Kidney capillary endothelial cell (primary cell): Measurements from ENCODE around the gene U2AF1L4.
"Not testable (repeated sequence)": the region's sequence is repeated elsewhere in the genome, so short reads cannot be mapped to it uniquely, and the experiment has no call there.

ENCODE experiments used
- DNase-seq: peaks from one replicate; pipeline ENCODE4 v3.0.0-alpha.2; 2018; ENCODE audit warnings: low spot score

U2AF1L4 gene

GRCh38 chr19:35780717-35781116 lies 35.5 kb upstream of the U2AF1L4 start:
- DNase-seq: no peak

DNA sequence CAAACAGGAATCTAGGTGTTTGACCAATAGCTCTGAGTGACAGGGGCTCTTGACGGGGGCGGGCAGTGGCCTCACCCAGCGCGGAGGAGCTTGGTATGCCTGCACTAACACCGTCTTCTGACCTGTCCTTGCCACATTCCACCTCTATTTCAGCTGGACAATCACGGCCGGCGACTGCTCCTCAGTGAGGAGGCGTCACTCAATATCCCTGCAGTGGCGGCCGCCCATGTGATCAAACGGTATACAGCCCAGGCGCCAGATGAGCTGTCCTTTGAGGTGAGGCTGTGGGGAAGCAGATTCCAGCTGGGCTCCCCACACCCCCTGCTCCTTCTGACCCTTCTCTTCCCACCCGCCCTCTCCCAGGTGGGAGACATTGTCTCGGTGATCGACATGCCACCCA lies 34.8 kb upstream of the U2AF1L4 start:
- no peak for DNase-seq

DNA sequence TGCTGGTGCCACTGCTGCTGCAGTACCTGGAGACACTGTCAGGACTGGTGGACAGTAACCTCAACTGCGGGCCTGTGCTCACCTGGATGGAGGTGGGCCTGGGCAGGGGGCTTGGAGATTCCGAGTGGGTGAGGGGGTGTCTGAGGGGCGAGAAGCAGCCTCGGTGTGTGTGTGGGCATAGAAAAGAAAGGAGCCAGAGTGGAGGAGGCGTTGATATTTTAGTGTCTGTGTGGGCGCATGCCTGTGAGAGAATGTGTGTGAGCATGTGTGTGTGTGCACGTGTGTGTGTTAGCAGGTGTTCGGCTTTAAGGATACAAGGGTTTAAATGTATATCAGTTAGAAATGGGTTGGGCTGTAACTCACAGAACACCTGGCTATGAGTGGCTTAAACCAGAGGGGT lies 33.8 kb upstream of the U2AF1L4 start:
- DNase-seq: no peak

DNA sequence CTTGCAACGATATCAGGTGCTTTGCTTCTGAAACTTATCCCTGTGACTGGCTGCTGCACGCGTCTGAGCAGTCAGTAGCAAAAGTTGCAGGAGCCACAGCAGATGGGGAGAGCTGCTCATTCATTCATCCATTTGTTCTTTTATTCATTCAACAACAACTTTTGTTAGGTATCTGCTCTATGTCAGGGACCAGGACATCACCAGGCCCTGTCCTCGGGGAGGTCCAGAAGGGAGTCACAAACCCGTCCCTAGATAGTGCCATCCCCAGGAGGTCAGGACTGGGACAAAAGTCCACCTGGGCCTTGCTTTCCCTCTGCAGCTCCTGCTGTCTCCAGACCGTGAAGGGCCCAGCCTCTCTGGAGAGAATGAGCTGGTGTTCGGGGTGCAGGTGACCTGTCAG lies 32.7 kb upstream of the U2AF1L4 start:
- no peak for DNase-seq

GRCh38 chr19:35777086-35777841 lies 32.0 kb upstream of the U2AF1L4 start:
- DNase-seq: no peak

DNA sequence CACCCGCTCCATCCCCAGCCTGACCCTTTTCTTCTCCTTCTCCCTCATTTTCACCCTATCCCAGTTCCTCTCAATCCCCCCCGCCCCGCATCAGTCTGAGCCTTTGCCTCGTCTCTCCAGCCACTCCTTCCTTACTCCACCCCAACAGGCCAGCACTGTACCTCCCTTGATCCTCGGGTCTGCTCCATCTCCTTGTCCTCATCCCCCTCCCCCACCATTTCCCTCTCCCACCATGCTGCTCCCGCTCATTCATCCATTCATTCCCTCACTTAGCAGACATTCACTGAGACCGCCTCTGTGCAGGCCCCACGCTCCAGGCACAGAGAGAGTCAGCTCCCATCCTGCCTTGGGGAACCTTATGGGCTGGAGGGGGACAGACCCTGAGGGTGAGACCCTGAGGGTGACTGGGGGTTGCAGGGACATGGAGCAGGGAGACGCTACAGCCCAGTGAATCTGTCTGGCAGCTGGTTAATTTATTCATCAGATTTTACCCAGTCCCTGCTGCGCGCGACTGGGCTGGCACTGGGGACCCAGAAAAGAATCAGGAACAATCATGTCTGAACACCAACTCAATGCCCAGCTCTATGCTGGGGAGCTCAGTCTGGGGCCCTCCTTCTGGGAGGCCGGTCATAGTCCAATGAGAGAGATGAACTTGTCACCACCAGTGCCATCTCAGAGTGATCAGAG lies 31.0 kb upstream of the U2AF1L4 start:
- no peak for DNase-seq

GRCh38 chr19:35775298-35776101 lies 30.3 kb upstream of the U2AF1L4 start, which contains the start of gene ARHGAP33:
Gene ARHGAP33 (plus strand): TSS chr19:35775564. CDS start chr19:35775659, 95 bp downstream.
- peak; percentile 97 for DNase-seq

DNA sequence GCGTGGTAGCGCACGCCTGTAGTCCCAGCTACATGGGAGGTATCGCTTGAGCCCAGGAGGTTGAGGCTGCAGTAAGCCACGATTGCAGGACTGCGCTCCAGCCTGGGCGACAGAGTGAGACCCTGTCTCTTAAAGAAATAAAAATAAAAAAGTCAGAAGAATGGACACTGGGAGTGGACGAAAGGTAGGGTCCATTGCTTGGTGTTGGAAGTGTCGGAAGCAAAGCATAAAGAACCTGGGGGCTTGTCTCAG lies 29.8 kb upstream of the U2AF1L4 start:
- DNase-seq: no peak

DNA sequence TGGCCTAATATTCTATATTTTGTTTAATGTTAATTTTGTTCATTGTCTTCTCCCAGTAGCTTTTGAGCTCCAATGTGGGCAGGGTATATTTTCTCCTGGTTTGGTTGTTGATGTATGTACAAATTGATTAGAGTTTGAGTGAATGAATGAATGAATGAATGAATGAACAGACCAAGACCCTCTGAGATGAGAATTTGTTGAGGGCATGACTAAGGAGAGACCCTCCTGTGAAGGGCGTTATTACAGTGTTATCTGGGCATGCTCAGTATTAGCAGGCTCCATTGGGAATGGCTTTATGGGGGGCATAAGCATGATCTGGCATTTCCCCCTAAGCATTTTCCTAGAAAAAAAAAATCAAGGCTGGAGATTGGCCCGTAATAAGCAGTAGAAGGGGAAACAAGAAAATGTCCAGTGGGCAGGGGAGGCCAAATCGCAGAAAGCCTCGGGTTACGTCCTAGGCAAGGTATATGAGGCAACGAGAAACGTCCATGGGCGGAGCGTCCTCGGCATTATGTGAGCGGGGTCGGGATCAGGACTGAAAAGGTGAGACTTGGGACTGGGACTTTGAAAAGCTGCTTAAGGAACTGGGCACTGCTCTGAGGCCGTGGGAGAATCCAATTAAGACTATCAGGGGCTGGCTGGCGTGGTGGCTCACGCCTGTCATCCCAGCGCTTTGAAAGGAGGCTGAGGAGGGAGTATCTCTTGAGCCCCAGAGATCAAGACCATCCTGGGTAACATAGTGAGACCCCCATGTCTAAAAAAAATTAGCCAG lies 29.2 kb upstream of the U2AF1L4 start:
- DNase-seq: no peak

DNA sequence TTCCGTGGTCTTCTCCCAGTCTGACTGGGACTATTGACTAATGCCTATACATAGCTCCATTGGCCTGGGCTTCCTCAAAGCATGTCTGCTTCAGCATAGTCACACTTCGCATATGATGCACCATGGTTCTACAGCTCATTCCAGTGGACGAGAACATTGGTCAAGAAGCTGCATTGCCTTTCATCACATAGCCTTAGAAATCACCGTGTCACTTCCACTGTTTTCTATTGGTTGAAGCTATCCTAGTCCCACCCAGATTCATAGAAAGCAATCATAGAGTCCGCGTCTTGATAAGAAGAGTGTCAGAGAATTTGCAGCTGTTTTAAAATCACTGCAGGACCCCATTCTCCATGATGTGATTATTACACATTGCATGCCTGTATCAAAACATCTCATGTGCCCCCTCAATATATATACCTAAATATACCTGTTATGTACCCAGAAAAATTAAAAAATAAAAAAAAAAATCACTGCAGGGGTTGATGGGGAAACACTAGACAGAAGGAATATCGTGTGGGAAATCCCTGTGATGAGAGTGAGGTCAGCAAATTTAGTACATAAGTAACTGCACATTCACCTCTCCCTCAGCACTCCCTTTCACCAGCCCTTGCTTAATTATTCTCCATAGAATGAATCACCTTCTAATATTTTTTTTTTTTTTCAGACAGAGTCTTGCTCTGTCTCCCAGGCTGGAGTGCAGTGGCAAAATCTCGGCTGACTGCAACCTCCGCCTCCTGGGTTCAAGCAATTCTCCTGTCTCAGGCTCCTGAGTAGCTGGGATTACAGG lies 28.0 kb upstream of the U2AF1L4 start:
- no peak for DNase-seq

DNA sequence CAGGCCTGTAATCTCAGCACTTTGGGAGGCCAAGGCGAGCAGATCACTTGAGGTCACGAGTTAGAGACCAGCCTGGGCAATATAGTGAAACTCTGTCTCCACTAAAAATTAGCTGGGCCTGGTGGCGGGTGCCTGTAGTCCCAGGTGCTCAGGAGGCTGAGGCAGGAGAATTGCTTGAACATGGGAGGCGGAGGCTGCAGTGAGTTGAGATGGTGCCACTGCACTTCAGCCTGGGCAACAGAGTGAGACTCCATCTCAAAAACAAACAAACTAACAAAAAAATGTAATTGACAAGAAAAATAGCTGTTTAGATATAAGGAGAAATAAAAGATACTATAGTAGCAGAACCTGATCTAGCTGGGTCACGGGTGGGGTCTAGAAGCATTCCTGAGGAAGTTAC lies 27.1 kb upstream of the U2AF1L4 start:
- not testable (repeated sequence) for DNase-seq

DNA sequence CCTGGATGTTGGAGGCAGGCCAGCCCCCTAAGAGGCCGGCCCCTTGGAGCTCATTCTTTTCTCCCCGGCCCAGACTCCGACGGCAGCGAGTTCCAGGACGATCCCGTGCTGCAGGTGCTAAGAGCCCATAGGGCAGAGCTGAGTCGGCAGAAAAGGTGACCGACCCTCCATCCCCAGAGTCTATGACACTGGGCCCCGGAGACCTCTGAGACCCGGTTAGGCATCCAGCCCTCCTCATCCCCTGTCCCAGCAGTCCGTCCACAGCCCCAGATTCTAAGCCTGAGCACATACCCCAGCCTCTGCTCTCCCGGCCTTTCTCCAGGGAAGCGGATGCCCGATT lies 22.8 kb upstream of the U2AF1L4 start:
- no peak for DNase-seq

DNA sequence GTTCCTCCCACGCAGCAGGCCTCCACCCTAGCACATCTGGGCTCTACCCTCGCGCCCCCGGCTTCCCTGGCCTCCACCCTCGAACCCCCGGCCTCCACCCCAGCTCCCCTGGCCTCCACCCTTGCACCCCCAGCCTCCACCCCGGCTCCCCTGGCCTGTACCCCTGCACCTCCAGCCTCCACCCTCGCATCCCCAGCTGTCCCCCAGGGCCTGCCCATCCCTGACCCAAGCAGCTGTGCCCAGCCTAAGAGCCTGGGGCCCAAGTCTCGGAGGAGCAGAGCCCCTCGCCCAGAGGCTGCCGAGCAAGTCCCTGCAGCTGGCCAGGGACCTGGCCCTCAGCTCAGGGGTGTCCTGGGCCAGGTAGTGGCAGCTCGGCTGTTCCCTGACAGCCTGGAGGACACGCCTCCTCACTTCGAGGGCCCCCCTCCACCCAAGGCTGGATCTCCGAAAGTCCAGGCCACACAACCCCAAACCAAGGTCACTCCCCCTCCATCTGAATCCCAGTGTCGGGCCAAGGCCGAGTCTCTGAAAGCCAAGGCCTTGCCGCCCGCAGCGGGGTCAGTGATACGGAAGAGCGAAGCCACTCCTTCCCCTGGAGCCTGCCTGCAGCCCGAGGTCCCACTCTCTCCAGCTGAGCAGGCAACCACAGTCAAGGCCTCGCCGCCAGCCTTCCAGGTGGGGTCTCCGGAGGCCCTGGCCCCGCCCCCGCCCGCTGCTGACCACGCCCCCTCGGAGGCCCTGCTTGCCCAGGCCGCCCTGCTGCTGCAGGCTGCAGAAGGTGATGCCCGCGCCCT lies 22.3 kb upstream of the U2AF1L4 start:
- DNase-seq: no peak

GRCh38 chr19:35766571-35767104 lies 21.4 kb upstream of the U2AF1L4 start:
- no peak for DNase-seq

DNA sequence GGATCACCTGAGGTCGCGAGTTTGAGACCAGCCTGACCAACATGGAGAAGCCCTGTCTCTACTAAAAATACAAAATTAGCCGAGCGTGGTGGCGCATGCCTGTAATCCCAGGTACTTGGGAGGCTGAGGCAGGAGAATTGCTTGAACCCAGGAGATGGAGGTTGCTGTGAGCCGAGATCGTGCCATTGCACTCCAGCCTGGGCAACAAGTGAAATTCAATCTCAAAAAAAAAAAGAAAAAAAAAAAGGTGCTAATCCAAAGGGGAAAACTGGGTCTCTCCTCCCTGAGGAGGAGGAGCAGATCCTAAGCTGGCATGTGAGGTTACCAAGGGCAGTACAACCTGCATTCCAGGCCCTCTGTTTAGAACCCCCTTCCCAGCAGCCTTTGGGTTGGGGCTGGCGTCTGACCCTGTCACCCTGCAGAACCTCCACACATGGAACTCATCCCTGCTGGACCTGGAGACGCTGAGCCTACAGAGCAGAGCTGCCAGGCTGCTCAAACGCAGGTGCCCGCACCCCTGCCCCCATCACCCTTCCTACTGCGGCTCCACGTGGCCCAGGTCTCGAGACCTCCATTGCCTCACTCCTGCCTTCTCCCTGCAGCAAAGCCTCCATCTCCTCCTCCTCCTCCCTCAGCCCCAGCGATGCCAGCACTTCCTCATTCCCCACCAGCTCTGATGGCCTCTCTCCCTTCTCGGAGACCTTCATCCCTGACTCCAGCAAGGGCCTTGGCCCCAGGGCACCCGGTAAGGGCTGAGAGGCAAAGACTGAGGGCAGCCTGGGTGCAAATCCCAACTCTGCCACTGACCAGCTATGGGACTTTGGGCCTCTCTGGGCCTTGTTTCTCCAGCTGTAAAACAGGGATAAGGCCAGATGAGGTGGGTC lies 19.5 kb upstream of the U2AF1L4 start:
- DNase-seq: no peak

DNA sequence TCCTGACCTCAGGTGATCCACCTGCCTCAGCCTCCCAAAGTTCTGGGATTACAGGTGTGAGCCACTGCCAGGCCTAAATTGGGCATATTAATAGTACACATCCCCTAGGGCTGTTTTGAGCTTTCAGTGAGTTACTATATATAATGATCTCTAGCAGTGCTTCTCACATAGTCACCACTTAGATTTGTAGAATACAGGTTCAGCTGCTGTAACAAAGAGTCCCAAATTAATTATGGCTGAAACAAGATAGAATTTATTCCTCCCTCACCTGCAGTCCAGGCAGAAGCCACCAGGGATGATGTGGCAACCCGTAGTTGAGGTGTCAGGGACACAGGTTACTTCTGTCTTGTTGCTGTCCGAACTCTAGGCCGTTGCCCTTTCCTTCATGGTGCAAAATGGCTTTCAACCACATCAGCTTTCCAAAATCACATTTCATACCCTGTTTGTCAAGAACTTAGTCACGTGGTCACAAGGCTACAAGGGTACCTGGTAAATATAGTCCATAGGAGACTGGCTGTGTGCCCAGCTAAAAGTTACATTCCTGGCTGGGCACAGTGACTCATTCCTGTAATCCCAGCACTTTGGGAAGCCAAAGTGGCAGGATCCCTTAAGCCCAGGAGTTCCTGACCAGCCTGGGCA lies 15.6 kb upstream of the U2AF1L4 start:
- DNase-seq: no peak

GRCh38 chr19:35759697-35760096 lies 14.5 kb upstream of the U2AF1L4 start:
- no peak for DNase-seq

DNA sequence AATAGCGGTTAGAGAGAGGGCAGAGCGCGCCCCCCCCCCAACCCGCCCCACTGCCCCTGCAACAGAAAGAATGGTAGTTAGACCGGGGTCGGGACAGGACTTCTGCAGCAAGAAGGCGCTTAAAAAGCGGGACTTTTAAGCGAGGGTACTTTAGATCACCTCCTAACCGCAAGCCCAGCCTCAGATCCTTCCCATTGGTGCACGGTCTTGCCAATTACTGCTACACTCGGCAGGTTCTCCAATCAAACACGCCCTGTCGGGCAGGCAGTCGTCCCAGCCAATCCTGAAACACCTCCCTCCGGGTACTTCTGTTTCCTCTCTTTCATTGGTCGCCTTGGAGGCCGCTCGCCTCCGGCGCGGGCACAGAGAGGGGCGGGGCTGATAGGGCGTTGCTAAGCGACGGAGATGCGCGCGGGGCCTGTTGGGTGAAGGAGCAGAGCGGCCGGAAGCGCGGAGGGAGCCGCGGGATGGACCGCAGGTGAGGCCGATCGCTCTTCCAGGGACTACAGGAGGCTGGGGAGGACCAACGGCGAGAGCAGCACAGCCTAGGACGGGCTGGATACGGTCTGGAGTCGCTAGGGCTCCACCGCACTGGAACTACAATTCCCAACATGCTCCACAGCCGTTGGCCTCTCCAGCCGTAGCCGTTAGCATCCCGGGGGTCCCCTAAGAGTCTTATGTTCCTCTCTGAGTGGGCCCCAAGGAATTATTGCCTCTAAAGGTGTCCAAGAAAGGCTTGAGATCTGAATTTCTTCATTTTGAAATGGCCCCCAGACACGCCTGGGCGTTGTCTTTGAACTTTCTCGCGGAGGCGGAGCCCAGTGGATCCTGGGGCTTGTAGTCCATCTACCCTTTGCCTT lies 12.8 kb upstream of the U2AF1L4 start, which contains the start of gene PROSER3:
Gene PROSER3, plus strand, starts transcription at position 428 of the 860 bp plus-strand sequence. Its CDS starts 40 bp downstream, at position 468.
- peak; percentile 99 for DNase-seq
